Kidney capillary endothelial cell (primary cell): ENCODE measurements around the gene CTNNA3.

Source experiments
- DNase-seq: peaks from one replicate; pipeline ENCODE4 v3.0.0-alpha.2; 2018; ENCODE audit warnings: low spot score

The CTNNA3 gene

GRCh38 chr10:66284621-66285020 lies 1411.4 kb downstream of the CTNNA3 start:
- DNase-seq, result no peak

- no peak for DNase-seq
Measured at GRCh38 chr10:66283874-66284464, 1412.0 kb downstream of the CTNNA3 start.

- no peak for DNase-seq
Measured at GRCh38 chr10:66283064-66283463, 1412.9 kb downstream of the CTNNA3 start.

- DNase-seq, result no peak
Measured at GRCh38 chr10:66281327-66281726, 1414.7 kb downstream of the CTNNA3 start.

GRCh38 chr10:66277481-66277880 lies 1418.5 kb downstream of the CTNNA3 start:
- no peak for DNase-seq

GRCh38 chr10:66273966-66274519 lies 1422.0 kb downstream of the CTNNA3 start:
- no peak for DNase-seq

GRCh38 chr10:66265398-66265797 lies 1430.6 kb downstream of the CTNNA3 start:
- no peak for DNase-seq

GRCh38 chr10:66259836-66260235 lies 1436.2 kb downstream of the CTNNA3 start:
- DNase-seq, result no peak

- DNase-seq, result no peak
Measured at GRCh38 chr10:66258693-66259092, 1437.3 kb downstream of the CTNNA3 start.

- no peak for DNase-seq
Measured at GRCh38 chr10:66257801-66258200, 1438.2 kb downstream of the CTNNA3 start.

- DNase-seq, result no peak
Measured at GRCh38 chr10:66252986-66253385, 1443.0 kb downstream of the CTNNA3 start.

GRCh38 chr10:66246177-66246576 lies 1449.8 kb downstream of the CTNNA3 start:
- DNase-seq, result no peak

GRCh38 chr10:66244953-66245352 lies 1451.0 kb downstream of the CTNNA3 start:
- DNase-seq, result no peak

GRCh38 chr10:66242885-66243284 lies 1453.1 kb downstream of the CTNNA3 start:
- DNase-seq, result no peak

GRCh38 chr10:66239062-66239461 lies 1456.9 kb downstream of the CTNNA3 start:
- no peak for DNase-seq

GRCh38 chr10:66238343-66238742 lies 1457.7 kb downstream of the CTNNA3 start:
- DNase-seq, result no peak

GRCh38 chr10:66234872-66235271 lies 1461.1 kb downstream of the CTNNA3 start:
- DNase-seq, result no peak

GRCh38 chr10:66228887-66229286 lies 1467.1 kb downstream of the CTNNA3 start:
- DNase-seq, result no peak

GRCh38 chr10:66223656-66224055 lies 1472.3 kb downstream of the CTNNA3 start:
- no peak for DNase-seq

GRCh38 chr10:66222462-66223046 lies 1473.4 kb downstream of the CTNNA3 start:
- no peak for DNase-seq

- DNase-seq, result no peak
Measured at GRCh38 chr10:66218981-66219587, 1476.9 kb downstream of the CTNNA3 start.

GRCh38 chr10:66218289-66218688 lies 1477.7 kb downstream of the CTNNA3 start:
- DNase-seq, result no peak

- no peak for DNase-seq
Measured at GRCh38 chr10:66215920-66216319, 1480.1 kb downstream of the CTNNA3 start.
